HepG2 (cell line): Measurements from ENCODE around the gene ZBTB45.

ENCODE experiments used
- BHLHE40 ChIP-seq: IDR thresholded peaks from 2 replicates; pipeline ENCODE4 v1.6.1; 2011; ENCODE audit warnings: low read length, improper control_type of control experiment
- CTCF ChIP-seq: sonication (generic); formaldehyde crosslinking; IDR thresholded peaks from 2 replicates; pipeline ENCODE4 v1.5.0; 2020; ENCODE audit warnings: mild to moderate bottlenecking, missing genetic modification reagents, moderate library complexity
- KLF11 ChIP-seq: IDR thresholded peaks from 2 replicates; pipeline ENCODE4 v1.6.1; 2016; ENCODE audit warnings: missing compliant biosample characterization
- RAD51 ChIP-seq: fragments of 450-650 bp; IDR thresholded peaks from 2 replicates; pipeline ENCODE4 v1.6.1; 2016; ENCODE audit warnings: borderline replicate concordance
- SKI ChIP-seq: fragments of 450-650 bp; IDR thresholded peaks from one replicate; pipeline ENCODE4 v1.6.1; 2018; ENCODE audit warnings: mild to moderate bottlenecking; ENCODE audit not compliant: partially characterized antibody
- SP2 ChIP-seq: sonication (generic); formaldehyde crosslinking; IDR thresholded peaks from 2 replicates; pipeline ENCODE4 v1.5.1; 2020; ENCODE audit warnings: mild to moderate bottlenecking, missing genetic modification reagents
- SUZ12 ChIP-seq: fragments of 150-350 bp; IDR thresholded peaks from 2 replicates; pipeline ENCODE4 v1.6.1; 2014; ENCODE audit warnings: low read depth, low read length
- ZHX1 ChIP-seq: sonication (generic); formaldehyde crosslinking; IDR thresholded peaks from 2 replicates; pipeline ENCODE4 v1.8.1; 2022; ENCODE audit warnings: low read depth, mild to moderate bottlenecking, missing genetic modification reagents
- ZNF33A ChIP-seq: sonication (generic); formaldehyde crosslinking; IDR thresholded peaks from 2 replicates; pipeline ENCODE4 v1.5.1; 2020; ENCODE audit warnings: missing genetic modification reagents, mild to moderate bottlenecking, moderate library complexity, borderline replicate concordance
- ZNF646 ChIP-seq: sonication (generic); formaldehyde crosslinking; IDR thresholded peaks from 2 replicates; pipeline ENCODE4 v1.9.0; 2021; ENCODE audit warnings: mild to moderate bottlenecking, missing genetic modification reagents

- TF ChIP-seq CTCF (CRISPR knock-in tag) = no peak
- TF ChIP-seq KLF11 (CRISPR knock-in tag) = no peak
- TF ChIP-seq SUZ12 = no peak
- no peak for TF ChIP-seq ZNF33A
- no peak for TF ChIP-seq BHLHE40
- no peak for TF ChIP-seq ZNF646 (CRISPR knock-in tag)
- TF ChIP-seq ZHX1 (CRISPR knock-in tag) = no peak
- TF ChIP-seq SP2 (CRISPR knock-in tag) = no peak
- TF ChIP-seq SKI = no peak
- TF ChIP-seq RAD51 = no peak
Observed at GRCh38 chr19:58563034-58563573, 43.5 kb upstream of the ZBTB45 start.
